ENCODE data around the gene ARGLU1. TPM values are rescaled to one million over a fixed set of nuclear protein-coding genes. Genes with fewer than 3 reads are reported as not detected.

ARGLU1 gene
- total RNA-seq, 4 donors from 2014 or later, result 70.8 to 154 (median 122) TPM

- TF ChIP-seq, protein P1, sequence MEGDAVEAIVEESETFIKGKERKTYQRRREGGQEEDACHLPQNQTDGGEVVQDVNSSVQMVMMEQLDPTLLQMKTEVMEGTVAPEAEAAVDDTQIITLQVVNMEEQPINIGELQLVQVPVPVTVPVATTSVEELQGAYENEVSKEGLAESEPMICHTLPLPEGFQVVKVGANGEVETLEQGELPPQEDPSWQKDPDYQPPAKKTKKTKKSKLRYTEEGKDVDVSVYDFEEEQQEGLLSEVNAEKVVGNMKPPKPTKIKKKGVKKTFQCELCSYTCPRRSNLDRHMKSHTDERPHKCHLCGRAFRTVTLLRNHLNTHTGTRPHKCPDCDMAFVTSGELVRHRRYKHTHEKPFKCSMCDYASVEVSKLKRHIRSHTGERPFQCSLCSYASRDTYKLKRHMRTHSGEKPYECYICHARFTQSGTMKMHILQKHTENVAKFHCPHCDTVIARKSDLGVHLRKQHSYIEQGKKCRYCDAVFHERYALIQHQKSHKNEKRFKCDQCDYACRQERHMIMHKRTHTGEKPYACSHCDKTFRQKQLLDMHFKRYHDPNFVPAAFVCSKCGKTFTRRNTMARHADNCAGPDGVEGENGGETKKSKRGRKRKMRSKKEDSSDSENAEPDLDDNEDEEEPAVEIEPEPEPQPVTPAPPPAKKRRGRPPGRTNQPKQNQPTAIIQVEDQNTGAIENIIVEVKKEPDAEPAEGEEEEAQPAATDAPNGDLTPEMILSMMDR (IDR thresholded peaks at IDR 0.05), result no peak
- DNase-seq (ENCODE audit: low spot score) (no peak), ATAC-seq (ENCODE audit: low FRiP score) (no peak)
Observed at GRCh38 chr13:106503272-106503671, 64.7 kb downstream of the ARGLU1 start.

DNA sequence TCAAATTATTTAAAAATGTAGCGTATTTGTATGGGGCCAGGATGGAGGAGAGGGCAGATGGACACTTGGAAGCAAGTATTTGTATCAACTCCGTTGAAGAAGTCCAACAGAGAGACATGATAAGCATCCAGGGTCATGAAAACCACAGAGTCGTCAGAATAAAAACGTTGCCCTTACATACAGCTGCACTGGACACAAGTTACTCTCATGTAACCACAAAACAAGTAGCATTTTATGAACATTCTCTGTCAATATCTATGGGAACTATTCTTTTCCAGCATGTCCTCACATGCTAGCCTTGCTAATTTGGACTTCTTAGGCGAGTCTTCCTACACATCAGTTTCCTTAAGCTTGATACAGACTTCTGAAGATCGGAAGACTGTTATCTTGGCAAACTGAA is 67.5 kb downstream of the ARGLU1 start:
- no peak for DNase-seq (ENCODE audit: low spot score)
- ATAC-seq (ENCODE audit: low FRiP score), result no peak
- TF ChIP-seq, protein P1 (IDR thresholded peaks at IDR 0.05), result no peak

DNA sequence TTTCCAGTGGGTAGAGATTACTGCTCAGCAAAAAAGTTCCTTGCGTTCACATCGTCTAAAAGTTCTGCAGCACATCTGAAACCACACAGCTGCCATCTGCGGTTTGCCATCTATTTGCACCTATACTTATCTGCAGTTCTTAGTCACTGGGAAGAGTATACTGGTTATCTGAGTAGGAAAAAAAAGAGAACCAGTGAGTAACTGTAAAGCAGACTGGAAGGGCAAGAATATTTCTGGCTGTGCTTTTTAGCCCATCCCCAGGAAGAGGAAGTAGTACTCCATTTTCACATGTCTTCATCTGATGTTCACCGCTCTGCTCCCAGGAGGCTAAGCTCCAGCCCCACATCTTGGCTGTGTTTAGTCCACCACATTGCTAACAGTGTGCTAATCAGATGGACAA is 68.0 kb downstream of the ARGLU1 start:
- no peak for DNase-seq (ENCODE audit: low spot score)
- ATAC-seq (ENCODE audit: low FRiP score), result no peak
- TF ChIP-seq, protein P1 (IDR thresholded peaks at IDR 0.05), result no peak

GRCh38 chr13:106499113-106499512 is 68.8 kb downstream of the ARGLU1 start:
- TF ChIP-seq, protein P1 (IDR thresholded peaks at IDR 0.05), result no peak
- ATAC-seq (ENCODE audit: low FRiP score) (no peak), DNase-seq (ENCODE audit: low spot score) (no peak)

GRCh38 chr13:106498571-106498970 is 69.4 kb downstream of the ARGLU1 start:
- TF ChIP-seq, protein P1 (IDR thresholded peaks at IDR 0.05), result no peak
- ATAC-seq (ENCODE audit: low FRiP score), result no peak
- no peak for DNase-seq (ENCODE audit: low spot score)

GRCh38 chr13:106498158-106498557 is 69.8 kb downstream of the ARGLU1 start:
- DNase-seq (ENCODE audit: low spot score) (no peak), ATAC-seq (ENCODE audit: low FRiP score) (no peak)
- TF ChIP-seq, protein P1 (IDR thresholded peaks at IDR 0.05), result no peak

GRCh38 chr13:106497079-106497478 is 70.9 kb downstream of the ARGLU1 start:
- DNase-seq (ENCODE audit: low spot score) (no peak), ATAC-seq (ENCODE audit: low FRiP score) (no peak)
- TF ChIP-seq, protein P1 (IDR thresholded peaks at IDR 0.05), result no peak

Measured in omental fat pad (tissue), 4 donors.